ENCODE data around the gene CALCOCO1.

Gene CALCOCO1

GRCh38 chr12:53675701-53676607 is 51.3 kb downstream of the CALCOCO1 start, which contains the start of gene ATP5MC2:
Gene ATP5MC2, minus strand, starts transcription at chr12:53676083. Its CDS starts 3,469 bp downstream, at chr12:53672614.
- peak; percentile 97 for DNase-seq (ENCODE audit: extremely low read depth, low read depth)
- TF ChIP-seq CTCF (IDR thresholded peaks at IDR 0.05; ENCODE audit: low read depth, low read length), result peak; percentile 98

GRCh38 chr12:53674977-53675700 is 52.1 kb downstream of the CALCOCO1 start:
- TF ChIP-seq CTCF (IDR thresholded peaks at IDR 0.05; ENCODE audit: low read depth, low read length), result no peak
- DNase-seq (ENCODE audit: extremely low read depth, low read depth), result no peak

DNA sequence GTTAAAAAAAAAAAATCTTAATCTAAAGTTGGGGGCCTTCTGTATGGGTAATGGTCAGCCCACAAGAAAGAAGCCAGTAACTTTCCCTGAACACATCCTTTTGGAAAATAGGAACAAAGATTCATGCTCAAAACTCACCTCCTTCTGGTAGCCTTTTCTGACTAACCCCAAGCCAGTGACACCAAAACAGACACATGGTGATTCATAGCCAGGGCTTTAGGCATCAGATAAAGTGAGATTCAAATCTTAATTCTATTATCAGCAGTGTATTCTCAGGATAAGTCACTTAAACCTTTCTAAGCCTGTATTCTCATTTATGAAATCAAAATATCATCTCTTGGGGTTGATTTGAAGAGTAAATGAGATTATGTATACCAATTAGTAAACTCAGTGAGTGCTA is 56.3 kb downstream of the CALCOCO1 start:
- no peak for TF ChIP-seq CTCF (IDR thresholded peaks at IDR 0.05; ENCODE audit: low read depth, low read length)

DNA sequence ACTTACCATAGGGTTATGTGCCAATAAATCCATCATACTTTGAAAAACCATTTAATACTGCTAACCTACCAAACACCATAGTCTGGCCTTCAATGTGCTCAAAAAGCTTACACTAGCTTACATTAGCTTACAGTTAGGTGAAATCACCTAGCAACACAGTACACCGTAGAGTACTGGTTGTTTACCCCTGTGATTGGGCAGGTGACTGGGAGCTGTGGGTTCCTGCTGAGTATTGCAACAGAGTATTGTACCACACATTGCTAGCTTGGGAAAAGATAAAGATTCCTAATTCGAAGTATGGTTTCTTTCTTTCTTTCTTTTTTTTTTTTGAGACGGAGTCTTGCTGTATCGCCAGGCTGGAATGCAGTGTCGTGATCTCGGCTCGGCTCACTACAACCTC is 56.9 kb downstream of the CALCOCO1 start:
- no peak for DNase-seq (ENCODE audit: extremely low read depth, low read depth)
- no peak for TF ChIP-seq CTCF (IDR thresholded peaks at IDR 0.05; ENCODE audit: low read depth, low read length)

More for the DNA sequence above, 56.3 kb downstream of the CALCOCO1 start:
- no peak for DNase-seq (ENCODE audit: extremely low read depth, low read depth)

DNA sequence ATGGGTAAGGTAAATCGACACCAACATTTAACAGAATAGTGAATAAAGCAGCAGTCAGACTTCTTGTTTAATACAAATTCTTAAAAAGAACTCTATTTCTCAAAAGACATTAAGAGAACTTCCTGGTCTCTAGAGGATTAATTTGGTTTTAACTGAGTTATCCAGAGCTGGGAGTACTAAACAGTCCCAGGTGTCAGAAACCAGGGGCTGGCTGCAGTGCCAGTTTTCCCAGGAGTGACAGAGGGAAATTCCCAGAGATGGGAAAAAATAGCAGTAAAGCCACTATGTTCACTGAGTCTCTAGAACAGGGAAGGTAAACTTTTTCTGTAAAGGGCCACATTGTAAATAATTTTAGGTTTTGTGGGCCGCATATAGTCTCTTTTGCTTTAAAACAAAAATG is 60.2 kb downstream of the CALCOCO1 start:
- TF ChIP-seq CTCF (IDR thresholded peaks at IDR 0.05; ENCODE audit: low read depth, low read length), result no peak
- DNase-seq (ENCODE audit: extremely low read depth, low read depth), result no peak

GRCh38 chr12:53664936-53665335 is 62.3 kb downstream of the CALCOCO1 start:
- no peak for DNase-seq (ENCODE audit: extremely low read depth, low read depth)

More at GRCh38 chr12:53664936-53665335, 62.3 kb downstream of the CALCOCO1 start:
- no peak for TF ChIP-seq CTCF (IDR thresholded peaks at IDR 0.05; ENCODE audit: low read depth, low read length)

Data from AG09319 (cell line).